ENCODE data around the gene FNDC5.

The FNDC5 gene

GRCh38 chr1:32874860-32875752 lies 4.4 kb upstream of the FNDC5 start:
- FAIRE-seq: no peak
- no peak for DNase-seq (ENCODE audit: insufficient read length, low spot score)
- no peak for TF ChIP-seq CTCF (IDR thresholded peaks at IDR 0.05; ENCODE audit: insufficient read depth, missing control alignments)

DNA sequence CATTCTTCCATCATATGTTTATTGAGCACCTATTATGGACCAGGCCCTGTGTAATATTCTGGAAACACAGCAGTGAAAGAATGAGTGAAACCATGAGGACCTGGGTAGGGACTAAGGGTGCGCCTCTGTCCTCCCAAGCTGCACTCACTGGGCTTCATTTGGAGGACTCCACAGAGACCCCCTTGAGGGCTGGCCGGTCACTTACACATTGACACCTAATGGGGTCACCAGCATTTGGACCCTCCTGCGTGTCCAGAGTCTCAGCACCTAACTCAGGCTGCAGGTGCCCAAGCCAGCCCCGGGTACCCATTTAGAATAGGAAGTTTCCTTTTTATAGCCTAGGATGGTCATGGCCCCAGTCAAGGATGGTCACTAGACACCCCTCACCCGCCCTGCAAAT lies 2.8 kb upstream of the FNDC5 start:
- DNase-seq (ENCODE audit: insufficient read length, low spot score): no peak
- TF ChIP-seq CTCF (IDR thresholded peaks at IDR 0.05; ENCODE audit: insufficient read depth, missing control alignments): no peak
- no peak for FAIRE-seq

DNA sequence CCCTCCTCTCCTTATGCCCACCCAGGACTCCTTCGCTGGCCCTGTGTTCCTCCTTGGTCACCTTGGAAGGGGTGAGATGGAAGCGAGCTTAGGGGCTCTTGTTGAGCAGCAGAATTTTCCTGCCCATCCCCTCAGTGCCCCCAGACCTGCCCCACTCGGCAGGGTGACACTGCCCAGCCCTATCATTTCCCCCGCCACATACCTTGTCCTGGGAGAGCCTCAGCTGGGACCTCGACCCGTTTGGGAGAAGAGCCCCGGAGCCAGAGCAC lies 1.4 kb upstream of the FNDC5 start:
- FAIRE-seq: no peak
- DNase-seq (ENCODE audit: insufficient read length, low spot score): no peak
- no peak for TF ChIP-seq CTCF (IDR thresholded peaks at IDR 0.05; ENCODE audit: insufficient read depth, missing control alignments)

GRCh38 chr1:32871364-32872191 lies 866 bp upstream of the FNDC5 start:
- no peak for DNase-seq (ENCODE audit: insufficient read length, low spot score)
- FAIRE-seq: no peak
- TF ChIP-seq CTCF (IDR thresholded peaks at IDR 0.05; ENCODE audit: insufficient read depth, missing control alignments): no peak

GRCh38 chr1:32869923-32870614 lies 643 bp downstream of the FNDC5 start:
- TF ChIP-seq CTCF (IDR thresholded peaks at IDR 0.05; ENCODE audit: insufficient read depth, missing control alignments): no peak
- FAIRE-seq (no peak), DNase-seq (ENCODE audit: insufficient read length, low spot score) (no peak)

- no peak for TF ChIP-seq CTCF (IDR thresholded peaks at IDR 0.05; ENCODE audit: insufficient read depth, missing control alignments)
- DNase-seq (ENCODE audit: insufficient read length, low spot score): no peak
- no peak for FAIRE-seq
Observed at GRCh38 chr1:32868806-32869455, 1.8 kb downstream of the FNDC5 start.

Measured in D721Med (cell line).